Ascending aorta (tissue), 2 donors: ENCODE data around the gene RFC3. TPM values are rescaled to one million over a fixed set of nuclear protein-coding genes. Genes with fewer than 3 reads are reported as not detected.

Experiments
- DNase-seq, 2 donors: peaks; one replicate each; pipeline ENCODE4 v3.0.0-alpha.2; 2019; ENCODE audit warnings: low spot score in 2 of 2
- H3K27ac ChIP-seq, 2 donors: fragments of 200-600 bp; sonication (generic); one replicate each; pipeline ENCODE4 v1.5.1; 2016 to 2017; ENCODE audit warnings: mild to moderate bottlenecking in 1 of 2
- H3K27me3 ChIP-seq: fragments of 200-600 bp; sonication (generic); one replicate; pipeline ENCODE4 v1.5.1; 2017
- H3K36me3 ChIP-seq, 2 donors: fragments of 200-600 bp; sonication (generic); one replicate each; pipeline ENCODE4 v1.5.1; 2016
- H3K4me1 ChIP-seq, 2 donors: fragments of 200-600 bp; sonication (generic); one replicate each; pipeline ENCODE4 v1.5.1; 2016 to 2017; ENCODE audit warnings: mild to moderate bottlenecking in 1 of 2
- H3K4me3 ChIP-seq, 2 donors: fragments of 200-600 bp; sonication (generic); one replicate each; pipeline ENCODE4 v1.5.1; 2016 to 2017; ENCODE audit warnings: mild to moderate bottlenecking in 1 of 2
- H3K9me3 ChIP-seq, 2 donors: fragments of 200-600 bp; sonication (generic); one replicate each; pipeline ENCODE4 v1.5.1; 2016
- intact Hi-C: fragments of 100-400 bp; cut with DNase I; formaldehyde crosslinking; loops from one replicate; pipeline ENCODE4 v1.15.1; 2023
- total RNA-seq: library from RNA; depleted of rRNA; stranded (reverse); fragments of >200 nt; gene quantifications from one replicate; pipeline ENCODE4 v1.1.0, GENCODE V29; 2016
- TF ChIP-seq, protein P1 (sequence below), 3 experiments: fragments of 200-600 bp in 2 of 3; fragments of 450-650 bp in 1 of 3; sonication (generic) in 2 of 3; IDR thresholded peaks; one replicate each; pipeline ENCODE4 v1.5.1; 2016 to 2019; ENCODE audit warnings: antibody characterized with exemption in 3 of 3, mild to moderate bottlenecking in 1 of 3, moderate library complexity in 1 of 3

Gene RFC3
- total RNA-seq, 1 donor from 2014 or later: 6.2 TPM

DNA sequence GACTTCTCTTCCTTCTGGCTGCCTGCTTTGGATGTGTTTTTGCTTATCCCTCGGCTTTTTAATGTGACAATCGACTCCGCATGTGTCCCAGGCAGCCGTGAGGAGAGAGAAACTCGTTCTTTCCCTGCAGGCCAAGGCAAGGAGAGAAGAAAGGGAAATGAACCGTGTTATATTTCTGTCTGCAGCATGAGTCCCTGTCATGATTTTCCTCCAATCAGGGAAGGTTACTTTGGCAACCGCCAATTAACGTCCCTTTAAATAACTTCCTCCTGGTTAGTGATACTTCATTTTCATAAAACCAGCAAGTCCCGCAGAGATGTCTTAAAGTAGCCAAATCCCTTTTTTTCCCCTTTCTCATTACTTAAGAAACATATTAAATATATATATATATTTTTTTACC, 42.6 kb downstream of the RFC3 start:
- H3K4me3 ChIP-seq: no peak overlapping the region
- intact Hi-C loops: no loop called here
- no peaks in the 10 kb centered on the region for H3K4me1 ChIP-seq
- TF ChIP-seq, protein P1, sequence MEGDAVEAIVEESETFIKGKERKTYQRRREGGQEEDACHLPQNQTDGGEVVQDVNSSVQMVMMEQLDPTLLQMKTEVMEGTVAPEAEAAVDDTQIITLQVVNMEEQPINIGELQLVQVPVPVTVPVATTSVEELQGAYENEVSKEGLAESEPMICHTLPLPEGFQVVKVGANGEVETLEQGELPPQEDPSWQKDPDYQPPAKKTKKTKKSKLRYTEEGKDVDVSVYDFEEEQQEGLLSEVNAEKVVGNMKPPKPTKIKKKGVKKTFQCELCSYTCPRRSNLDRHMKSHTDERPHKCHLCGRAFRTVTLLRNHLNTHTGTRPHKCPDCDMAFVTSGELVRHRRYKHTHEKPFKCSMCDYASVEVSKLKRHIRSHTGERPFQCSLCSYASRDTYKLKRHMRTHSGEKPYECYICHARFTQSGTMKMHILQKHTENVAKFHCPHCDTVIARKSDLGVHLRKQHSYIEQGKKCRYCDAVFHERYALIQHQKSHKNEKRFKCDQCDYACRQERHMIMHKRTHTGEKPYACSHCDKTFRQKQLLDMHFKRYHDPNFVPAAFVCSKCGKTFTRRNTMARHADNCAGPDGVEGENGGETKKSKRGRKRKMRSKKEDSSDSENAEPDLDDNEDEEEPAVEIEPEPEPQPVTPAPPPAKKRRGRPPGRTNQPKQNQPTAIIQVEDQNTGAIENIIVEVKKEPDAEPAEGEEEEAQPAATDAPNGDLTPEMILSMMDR (IDR thresholded peaks at IDR 0.05): no peak
- H3K9me3 ChIP-seq: no peaks in the 10 kb centered on the region
- DNase-seq: no peak
- H3K36me3 ChIP-seq: no peaks in the 10 kb centered on the region
- H3K27me3 ChIP-seq: no peaks in the 10 kb centered on the region
- no peak overlapping the region for H3K27ac ChIP-seq

DNA sequence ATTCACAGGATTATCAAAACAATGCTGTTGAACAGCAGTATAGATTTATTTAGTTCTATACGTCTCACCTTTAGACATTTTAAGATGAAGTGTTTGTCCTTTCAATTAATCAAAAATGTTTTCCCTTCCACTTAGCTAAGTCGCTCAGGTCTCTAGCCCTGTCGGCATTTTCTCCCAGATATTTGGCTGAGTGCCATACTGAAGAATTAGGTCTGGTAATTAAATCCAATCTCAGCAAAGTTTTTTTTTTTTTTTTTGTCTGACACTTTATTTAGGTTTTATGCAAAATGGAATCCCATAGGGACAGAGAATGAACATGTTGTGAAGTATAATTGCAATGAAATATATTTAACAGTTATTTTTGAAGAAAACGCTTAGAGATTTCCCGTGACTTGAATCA, 44.1 kb downstream of the RFC3 start:
- H3K9me3 ChIP-seq: no peaks in the 10 kb centered on the region
- intact Hi-C loops: no loop called here
- H3K36me3 ChIP-seq: no peaks in the 10 kb centered on the region
- H3K4me1 ChIP-seq: no peaks in the 10 kb centered on the region
- H3K27me3 ChIP-seq: no peaks in the 10 kb centered on the region
- DNase-seq: no peak
- no peak overlapping the region for H3K4me3 ChIP-seq
- H3K27ac ChIP-seq: no peak overlapping the region
- TF ChIP-seq, protein P1 (IDR thresholded peaks at IDR 0.05): no peak

DNA sequence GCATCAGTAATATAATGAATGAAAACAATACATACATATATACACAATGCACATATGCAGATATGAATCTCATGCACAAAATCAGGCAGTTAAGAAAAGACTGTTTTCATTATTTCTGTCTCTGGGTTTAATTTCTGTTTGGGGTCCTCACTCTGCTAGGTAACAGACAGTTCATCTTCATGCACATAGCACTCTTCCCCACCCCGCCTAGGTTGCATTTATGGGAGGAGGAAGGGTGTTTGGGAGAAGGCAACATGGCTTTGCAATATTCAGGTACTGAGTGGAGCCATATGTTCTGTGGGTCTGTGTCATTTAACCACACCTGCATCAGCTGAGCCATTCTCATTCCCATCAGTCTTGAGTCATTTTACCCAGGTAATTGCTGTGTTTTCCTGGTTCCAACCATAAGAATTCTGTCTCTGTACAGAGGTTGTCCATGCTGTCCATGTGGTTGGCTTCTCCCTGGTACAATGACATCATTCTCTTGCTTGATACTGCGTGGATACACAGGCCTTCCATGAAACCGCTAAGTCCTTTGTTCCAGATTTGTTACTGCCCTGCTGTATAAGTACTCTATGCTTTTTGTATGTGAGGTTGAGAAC, 45.3 kb downstream of the RFC3 start:
- intact Hi-C loops: no loop called here
- Histone ChIP-seq H3K4me1 (no peaks in the 10 kb centered on the region), H3K36me3 (no peaks in the 10 kb centered on the region), H3K27me3 (no peaks in the 10 kb centered on the region), H3K27ac (no peak overlapping the region), H3K9me3 (no peaks in the 10 kb centered on the region), H3K4me3 (no peak overlapping the region)
- no peak for DNase-seq
- TF ChIP-seq, protein P1 (IDR thresholded peaks at IDR 0.05): no peak

DNA sequence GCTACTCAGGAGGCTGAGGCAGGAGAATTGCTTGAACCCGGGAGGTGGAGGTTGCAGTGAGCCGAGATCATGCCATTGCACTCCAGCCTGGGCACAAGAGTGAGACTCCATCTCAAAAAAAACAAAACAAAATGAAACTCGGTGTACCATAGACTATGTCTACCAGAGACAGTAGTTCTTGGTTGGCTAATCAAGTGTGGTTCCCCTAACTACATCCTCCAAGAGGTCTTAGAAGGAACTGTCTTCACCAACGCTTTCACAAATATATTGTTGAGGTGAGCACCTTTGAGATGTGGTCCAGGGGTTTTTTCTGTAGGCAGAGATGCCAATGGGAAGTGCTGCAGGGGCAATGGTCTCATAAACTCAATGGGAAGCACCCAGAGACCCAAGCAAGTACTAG, 48.0 kb downstream of the RFC3 start:
- no peak overlapping the region for H3K27ac ChIP-seq
- H3K9me3 ChIP-seq: no peaks in the 10 kb centered on the region
- H3K4me1 ChIP-seq: no peaks in the 10 kb centered on the region
- H3K27me3 ChIP-seq: no peaks in the 10 kb centered on the region
- intact Hi-C loops: no loop called here
- TF ChIP-seq, protein P1 (IDR thresholded peaks at IDR 0.05): no peak
- no peaks in the 10 kb centered on the region for H3K36me3 ChIP-seq
- no peak overlapping the region for H3K4me3 ChIP-seq
- DNase-seq: no peak

DNA sequence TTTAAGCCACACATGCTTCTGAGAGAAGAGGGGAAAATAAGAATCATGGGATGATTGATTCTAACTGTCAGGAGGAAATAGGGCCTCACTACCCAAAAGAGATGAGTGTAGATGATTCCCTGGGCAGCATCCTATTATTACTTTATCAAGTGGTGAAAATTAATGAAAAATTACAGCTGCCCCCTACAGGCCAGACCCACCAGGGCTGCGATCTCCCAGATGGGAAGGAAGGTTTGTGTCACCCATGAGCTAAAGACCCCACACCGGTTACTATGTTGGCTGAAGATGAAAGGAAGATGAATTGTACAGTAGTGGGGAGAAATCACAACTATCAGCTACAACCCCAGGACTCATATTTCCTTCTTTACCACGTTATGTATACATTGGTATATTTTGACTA, 49.5 kb downstream of the RFC3 start:
- Histone ChIP-seq H3K36me3 (no peaks in the 10 kb centered on the region), H3K27ac (no peak overlapping the region), H3K4me3 (no peak overlapping the region), H3K4me1 (no peaks in the 10 kb centered on the region), H3K9me3 (no peaks in the 10 kb centered on the region), H3K27me3 (no peaks in the 10 kb centered on the region)
- DNase-seq: no peak
- TF ChIP-seq, protein P1 (IDR thresholded peaks at IDR 0.05): no peak
- intact Hi-C loops: no loop called here
